ENCODE data around the gene PBX3.

- no peak for TF ChIP-seq FOXM1 (IDR thresholded peaks at IDR 0.05; ENCODE audit: borderline replicate concordance)
- TF ChIP-seq FOXK2 (IDR thresholded peaks at IDR 0.05), result no peak
- TF ChIP-seq SUZ12 (IDR thresholded peaks at IDR 0.05), result no peak
Observed at GRCh38 chr9:125909459-125909858, 162.3 kb downstream of the PBX3 start.
